ENCODE results near the gene ATP1A4. TPM values are rescaled to one million over a fixed set of nuclear protein-coding genes. Genes with fewer than 3 reads are reported as not detected.

Gene ATP1A4
- total and polyA plus RNA-seq, 2 of the 8 experiments (the other 6 are each of a cell fraction or from before 2014, with no cell fraction given), result 0.48 to 0.61 TPM

DNA sequence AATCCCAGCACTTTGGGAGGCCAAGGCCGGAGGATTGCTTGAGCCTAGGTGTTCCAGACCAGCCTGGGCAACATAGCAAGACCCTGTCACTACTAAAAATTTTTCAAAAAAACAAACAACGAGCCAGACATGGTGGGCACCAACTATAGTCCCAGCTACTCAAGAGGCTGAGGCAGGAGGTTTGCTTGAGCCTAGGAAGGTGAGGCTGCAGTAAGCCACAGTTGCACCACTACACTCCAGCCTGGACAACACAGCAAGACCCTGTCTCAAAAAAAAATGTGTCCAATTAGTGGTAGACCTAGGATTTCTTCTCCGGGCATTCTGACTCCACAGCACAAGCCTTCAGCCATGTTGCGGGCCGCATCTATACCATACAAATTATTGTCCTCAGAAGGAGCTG is 46.2 kb upstream of the ATP1A4 start:
- no peak overlapping the region for H2BK5ac ChIP-seq (ENCODE audit: low read depth, low read length)
- H3K9me3 ChIP-seq (ENCODE audit: insufficient read depth in 2 of 2, low read depth in 1 of 2, low read length in 1 of 2), result no peaks in the 10 kb centered on the region
- 0 out of 2 replicates have a peak overlapping the region, but pooled peaks have one; percentile 32 for H2BK15ac ChIP-seq (ENCODE audit: low read length)
- no peak overlapping the region for H3K14ac ChIP-seq (ENCODE audit: insufficient read length)
- H4K91ac ChIP-seq (replicated peaks; ENCODE audit: insufficient read length, low read length), result no peak overlapping the region
- 96% methylated on average over 5 of the region's 5 CpGs; no CpG with 5 or more reads in 1 of the 2 experiments for WGBS, 2 experiments (ENCODE audit: extremely low coverage in 1 of 2, insufficient coverage in 1 of 2, insufficient read length in 1 of 2, insufficient replicate concordance in 2 of 2, low coverage in 1 of 2, low lambda C conversion rate in 2 of 2, missing lambda C conversion rate in 1 of 2)
- no peaks in the 10 kb centered on the region for H3K36me3 ChIP-seq (ENCODE audit: control insufficient read depth in 2 of 4, insufficient read depth in 4 of 4, low read length in 3 of 4)
- H3K4me2 ChIP-seq (ENCODE audit: insufficient read depth in 1 of 2, low read depth in 2 of 2, low read length in 2 of 2), result no peak overlapping the region
- H4K5ac ChIP-seq (ENCODE audit: insufficient read length, low read depth, low read length), result no peak overlapping the region
- H3K9ac ChIP-seq (replicated peaks in 1 of 4; ENCODE audit: extremely low read depth in 1 of 4, low read depth in 3 of 4, low read length in 3 of 4), result no peak overlapping the region
- no peaks in the 10 kb centered on the region for H3K27me3 ChIP-seq (replicated peaks in 1 of 4; ENCODE audit: control insufficient read depth in 3 of 4, extremely low read depth in 1 of 4, insufficient read depth in 3 of 4, low read length in 3 of 4)
- H3K4me1 ChIP-seq (replicated peaks in 1 of 4; ENCODE audit: control insufficient read depth in 3 of 4, insufficient read depth in 4 of 4, low read length in 3 of 4), result peaks cover 8 to 27% (median 17%) of the 10 kb centered on the region in 4 experiments
- no peak overlapping the region for H3K18ac ChIP-seq (ENCODE audit: extremely low read depth, low read length)
- DNase-seq (ENCODE audit: low read depth in 1 of 2, low spot score in 2 of 2), result no peak
- H2AFZ ChIP-seq (ENCODE audit: low read length), result no peak overlapping the region
- no peak overlapping the region for H2AK5ac ChIP-seq (ENCODE audit: low read depth, low read length)
- POLR2A ChIA-PET (ENCODE audit: partially characterized antibody), result interaction anchor here (0.8 to 4.2 kb wide), 8 partner anchors 9 to 157 kb away, joined by 3 to 31 read pairs (median 3); partner anchors contain the start of genes ATP1A2 and DCAF8
- no peak overlapping the region for H3K56ac ChIP-seq (replicated peaks; ENCODE audit: insufficient read length, low read depth, low read length)
- FAIRE-seq, result no peak
- no peak overlapping the region for H4K8ac ChIP-seq (ENCODE audit: extremely low read depth, insufficient read depth, low read length)
- no peaks in the 10 kb centered on the region for H4K20me1 ChIP-seq (replicated peaks in 1 of 2; ENCODE audit: control insufficient read depth in 1 of 2, insufficient read depth in 2 of 2, low read length in 2 of 2)
- no peak for TF ChIP-seq KDM4A (IDR thresholded peaks at IDR 0.05; ENCODE audit: low read depth, low read length, severe bottlenecking)
- TF ChIP-seq KDM1A (IDR thresholded peaks at IDR 0.05; ENCODE audit: borderline replicate concordance, low read length), result peak; percentile 68; the same call in 1 of the 2 replicates
- H3K4me3 ChIP-seq (ENCODE audit: extremely low read depth in 1 of 4, insufficient read depth in 2 of 4, low read depth in 3 of 4, low read length in 4 of 4), result no peak overlapping the region
- no peak overlapping the region for H3K27ac ChIP-seq (ENCODE audit: low read depth, low read length)
- no peaks in the 10 kb centered on the region for H3K23me2 ChIP-seq (ENCODE audit: low read depth, low read length)
- no peaks in the 10 kb centered on the region for H3K79me1 ChIP-seq (ENCODE audit: low read depth, low read length)
- no peak overlapping the region for H3K4ac ChIP-seq (replicated peaks; ENCODE audit: insufficient read length, low read depth, low read length)
- H3K79me2 ChIP-seq (ENCODE audit: control insufficient read depth in 1 of 2, insufficient read depth in 2 of 2, low read length in 2 of 2), result no peaks in the 10 kb centered on the region
- CTCF ChIA-PET (ENCODE audit: partially characterized antibody), result interaction anchor here (0.6 to 7.4 kb wide), 26 partner anchors 8 to 309 kb away, joined by 3 to 256 read pairs (median 6); partner anchors contain the start of genes ATP1A2, CASQ1 and KCNJ9
- no peak overlapping the region for H3K23ac ChIP-seq (ENCODE audit: insufficient read length)
- H2BK120ac ChIP-seq (replicated peaks; ENCODE audit: low read depth, low read length), result no peak overlapping the region
- H2BK20ac ChIP-seq (ENCODE audit: low read length), result no peak overlapping the region
- H2BK12ac ChIP-seq (ENCODE audit: low read depth, low read length), result no peak overlapping the region
